GM19193 (cell line): ENCODE results near the gene MGAM2.

Source experiments
- POLR2A ChIP-seq: IDR thresholded peaks from 4 replicates; pipeline ENCODE4 v1.6.1; 2011; ENCODE audit not compliant: insufficient read depth, insufficient read length; ENCODE audit errors: extremely low read depth

The MGAM2 gene

DNA sequence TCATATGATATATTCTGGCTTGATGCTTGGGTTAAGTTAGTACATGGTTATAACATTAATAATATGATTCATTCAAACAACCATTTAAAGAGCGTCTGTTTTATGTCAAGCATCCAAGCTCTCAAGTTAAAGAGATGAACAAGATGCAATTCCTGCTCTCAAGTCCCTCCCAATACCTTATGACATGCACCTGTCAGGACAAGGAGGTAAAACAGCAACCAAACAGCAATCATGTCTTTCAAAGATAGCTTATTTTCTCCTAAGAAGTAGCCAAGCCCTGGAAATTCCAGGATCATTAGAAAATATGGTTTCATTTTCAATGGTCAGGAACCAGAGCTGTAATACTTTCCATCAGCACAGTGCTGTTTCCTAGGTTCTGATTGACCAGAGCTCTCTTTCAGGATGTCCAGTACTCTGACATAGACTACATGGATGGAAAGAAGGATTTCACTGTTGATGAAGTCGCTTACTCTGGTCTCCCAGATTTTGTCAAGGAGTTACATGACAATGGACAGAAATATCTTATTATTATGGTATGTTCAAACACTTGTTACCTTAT, 29.0 kb downstream of the MGAM2 start:
- no peak for TF ChIP-seq POLR2A

DNA sequence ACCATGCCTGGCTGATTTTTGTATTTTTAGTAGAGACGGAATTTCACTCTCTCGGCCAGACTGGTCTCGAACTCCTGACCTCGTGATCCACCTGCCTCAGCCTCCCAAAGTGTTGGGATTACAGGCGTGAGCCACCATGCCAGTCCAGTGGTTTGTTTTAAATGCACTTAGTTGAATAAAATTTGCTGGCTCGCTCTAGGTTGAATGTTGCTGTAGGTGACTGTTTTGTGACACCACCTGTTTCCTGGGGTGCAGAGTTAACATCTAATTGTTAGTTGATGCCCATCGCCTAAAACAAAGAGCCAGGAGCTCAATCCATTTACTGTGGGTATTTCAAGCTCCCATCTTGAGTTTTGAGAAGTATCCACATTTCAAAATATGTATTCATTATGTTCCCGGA, 31.2 kb downstream of the MGAM2 start:
- TF ChIP-seq POLR2A: no peak

- no peak for TF ChIP-seq POLR2A
Observed at GRCh38 chr7:142146124-142146523, 34.6 kb downstream of the MGAM2 start.

DNA sequence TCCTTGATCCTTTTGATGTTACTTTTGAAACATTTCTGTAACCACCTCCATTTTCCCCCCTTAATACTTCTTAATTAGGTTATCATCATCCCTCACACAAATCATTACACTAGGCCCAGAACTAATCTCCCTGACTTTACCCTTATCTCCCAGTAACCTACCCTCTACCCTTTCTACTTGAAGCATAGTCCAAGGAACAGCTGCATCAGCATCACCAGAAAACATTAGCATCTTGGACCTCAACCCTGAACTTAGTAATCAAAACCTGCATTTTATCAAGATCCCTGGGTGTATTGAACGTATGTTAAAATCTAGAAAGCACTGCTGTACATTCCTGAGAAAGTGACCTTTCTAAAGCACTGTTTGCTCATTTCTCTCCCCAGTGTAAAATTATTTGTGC, 38.8 kb downstream of the MGAM2 start:
- TF ChIP-seq POLR2A: no peak

DNA sequence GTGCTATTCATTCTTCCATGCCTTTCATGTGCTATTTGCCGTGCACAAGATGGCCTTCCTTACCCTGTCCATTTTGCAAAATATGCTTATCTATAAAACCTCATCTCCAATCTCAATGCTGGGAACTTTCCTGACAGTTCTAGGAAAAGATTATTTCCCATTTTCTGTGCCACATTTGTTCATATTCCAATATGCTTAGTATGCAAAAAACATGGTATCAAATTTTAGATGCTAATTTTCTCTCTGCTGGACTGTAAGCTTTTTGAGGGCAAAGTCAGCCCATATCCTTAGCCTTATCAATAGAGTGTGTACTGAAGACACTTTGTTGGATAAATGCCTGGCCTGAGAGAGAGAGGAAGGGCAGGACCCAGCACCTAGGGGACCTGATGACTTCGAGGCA, 39.4 kb downstream of the MGAM2 start:
- no peak for TF ChIP-seq POLR2A

DNA sequence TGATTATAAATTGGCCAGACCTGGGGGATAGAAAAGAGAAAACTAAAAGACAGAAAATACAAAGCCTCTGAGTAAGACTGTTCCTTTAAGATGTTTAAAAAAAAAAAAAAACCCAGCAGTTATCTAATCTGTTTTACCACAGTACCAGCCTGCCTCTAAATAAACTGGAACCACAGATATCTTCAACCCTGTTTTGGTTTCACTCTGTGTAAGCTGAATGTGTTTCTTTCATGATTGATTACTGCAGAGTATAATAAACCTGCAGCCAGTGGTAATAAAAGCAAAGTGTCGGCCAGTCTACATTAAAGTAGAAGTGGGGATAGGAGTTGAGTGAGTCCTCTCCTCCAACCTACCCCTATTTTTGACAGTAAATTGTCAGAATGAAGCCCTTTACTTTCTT, 40.6 kb downstream of the MGAM2 start:
- no peak for TF ChIP-seq POLR2A

- no peak for TF ChIP-seq POLR2A
Observed at GRCh38 chr7:142153400-142153799, 41.9 kb downstream of the MGAM2 start.

- no peak for TF ChIP-seq POLR2A
Observed at GRCh38 chr7:142158736-142159496, 47.4 kb downstream of the MGAM2 start.

- TF ChIP-seq POLR2A: no peak
Observed at GRCh38 chr7:142161921-142162320, 50.4 kb downstream of the MGAM2 start.

- TF ChIP-seq POLR2A: no peak
Observed at GRCh38 chr7:142168746-142169145, 57.2 kb downstream of the MGAM2 start.

- TF ChIP-seq POLR2A: no peak
Observed at GRCh38 chr7:142172932-142173331, 61.4 kb downstream of the MGAM2 start.

DNA sequence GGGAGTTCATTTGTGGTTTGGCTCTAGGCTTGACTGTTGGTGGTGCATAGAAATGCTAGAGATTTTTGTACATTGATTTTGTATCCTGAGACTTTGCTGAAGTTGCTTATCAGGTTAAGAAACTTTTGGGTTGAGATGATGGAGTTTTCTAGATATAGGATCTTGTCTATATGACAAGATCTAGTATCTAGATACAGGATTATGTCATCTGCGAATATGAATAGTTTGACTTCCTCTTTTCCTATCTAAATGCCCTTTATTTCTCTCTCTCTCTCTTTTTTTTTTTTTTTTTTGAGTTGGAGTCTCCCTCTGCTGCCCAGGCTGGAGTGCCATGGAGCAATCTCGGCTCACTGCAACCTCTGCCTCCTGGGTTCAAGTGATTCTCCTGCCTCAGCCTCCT, 62.9 kb downstream of the MGAM2 start:
- no peak for TF ChIP-seq POLR2A

DNA sequence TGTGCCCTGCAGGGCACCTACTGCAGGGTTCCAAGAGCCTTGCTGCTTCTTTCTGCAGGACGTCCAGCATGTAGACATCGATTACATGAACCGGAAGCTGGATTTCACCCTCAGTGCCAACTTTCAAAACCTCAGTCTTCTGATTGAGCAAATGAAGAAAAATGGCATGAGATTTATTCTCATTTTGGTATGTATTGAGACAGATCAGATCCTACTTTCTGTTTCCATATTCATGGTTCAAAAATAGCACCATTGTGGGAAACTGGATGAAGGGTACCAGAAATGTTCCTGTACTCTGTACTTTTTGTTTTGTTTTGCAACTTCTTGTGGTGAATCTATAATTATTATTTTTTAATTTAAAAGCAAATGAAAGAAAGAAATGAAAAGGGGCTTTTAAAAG, 64.1 kb downstream of the MGAM2 start:
- no peak for TF ChIP-seq POLR2A

- no peak for TF ChIP-seq POLR2A
Observed at GRCh38 chr7:142176901-142177300, 65.4 kb downstream of the MGAM2 start.

DNA sequence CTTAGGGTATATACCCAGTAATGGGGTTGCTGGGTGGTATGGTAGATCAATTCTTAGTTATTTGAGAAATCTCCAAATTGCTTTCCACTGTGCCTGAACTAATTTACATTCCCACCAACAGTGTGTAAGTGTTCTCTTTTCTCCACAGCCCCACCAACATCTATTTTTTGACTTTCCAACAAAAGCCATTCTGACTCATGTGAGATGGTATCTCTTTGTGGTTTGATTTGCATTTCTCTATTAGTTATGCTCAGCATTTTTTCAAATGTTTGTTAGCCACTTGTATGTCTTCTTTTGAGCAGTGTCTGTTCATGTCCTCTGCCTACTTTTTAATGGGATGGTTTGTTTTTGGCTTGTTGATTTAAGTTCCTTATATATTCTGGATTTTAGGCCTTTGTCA, 66.4 kb downstream of the MGAM2 start:
- TF ChIP-seq POLR2A: no peak

DNA sequence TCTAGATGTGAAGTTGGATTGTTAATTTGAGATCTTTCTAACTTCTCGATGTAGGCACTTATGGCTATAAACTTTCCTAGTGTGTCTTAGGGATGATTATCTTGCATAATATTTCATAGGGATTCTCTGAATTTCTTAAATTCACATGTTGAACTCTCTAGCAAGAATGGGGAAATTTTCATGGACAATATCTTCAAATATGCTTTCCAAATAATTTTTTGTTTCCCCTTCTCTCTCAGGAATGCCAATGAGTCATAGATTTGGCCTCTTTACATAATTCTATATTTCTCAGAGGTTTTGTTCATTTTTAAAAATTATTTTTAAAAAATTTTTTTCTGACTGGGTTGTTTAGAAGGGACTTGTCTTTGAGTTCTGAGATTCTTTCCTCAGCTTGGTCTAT, 68.9 kb downstream of the MGAM2 start:
- no peak for TF ChIP-seq POLR2A
